ENCODE data around the gene PEX11G.

The PEX11G gene

GRCh38 chr19:7488736-7489353 lies at the start of gene PEX11G:
Gene PEX11G, minus strand, starts transcription at chr19:7489035. Its CDS starts 25 bp downstream, at chr19:7489010.
- Mint-ChIP-seq H3K27ac (peak within 1 kb of the TSS; percentile 83), H3K9me3 (no peaks in the 10 kb centered on the region), H3K27me3 (no peaks in the 10 kb centered on the region), H3K4me3 (peak within 1 kb of the TSS; percentile 94), H3K4me1 (peaks cover 11% of the 10 kb centered on the region), H3K36me3 (no peaks in the 10 kb centered on the region)

GRCh38 chr19:7535998-7536695 lies 47.3 kb upstream of the PEX11G start:
- peak overlapping the region; percentile 95 for H3K4me3 Mint-ChIP-seq
- no peaks in the 10 kb centered on the region for H3K27me3 Mint-ChIP-seq
- no peaks in the 10 kb centered on the region for H3K9me3 Mint-ChIP-seq
- H3K27ac Mint-ChIP-seq, result peak overlapping the region; percentile 89
- H3K36me3 Mint-ChIP-seq, result peaks cover 2% of the 10 kb centered on the region
- H3K4me1 Mint-ChIP-seq, result peaks cover 11% of the 10 kb centered on the region

- H3K27ac Mint-ChIP-seq, result peak within 1 kb of the TSS; percentile 89
These were observed 46.5 kb upstream of the PEX11G start, which contains the start of gene PNPLA6 for GRCh38 chr19:7535047-7535997. Gene PNPLA6, plus strand, starts transcription at chr19:7535717. Its CDS starts 72 bp downstream, at chr19:7535789.

GRCh38 chr19:7534531-7535046 lies 45.8 kb upstream of the PEX11G start:
- Mint-ChIP-seq H3K27me3 (no peaks in the 10 kb centered on the region), H3K27ac (peak overlapping the region; percentile 66), H3K4me1 (peaks cover 11% of the 10 kb centered on the region), H3K36me3 (no peaks in the 10 kb centered on the region), H3K4me3 (peak overlapping the region; percentile 95), H3K9me3 (no peaks in the 10 kb centered on the region)

More at GRCh38 chr19:7535047-7535997, 46.5 kb upstream of the PEX11G start, which contains the start of gene PNPLA6:
- peak within 1 kb of the TSS; percentile 95 for H3K4me3 Mint-ChIP-seq
- H3K27me3 Mint-ChIP-seq, result no peaks in the 10 kb centered on the region
- H3K4me1 Mint-ChIP-seq, result peaks cover 11% of the 10 kb centered on the region
- no peaks in the 10 kb centered on the region for H3K9me3 Mint-ChIP-seq
- H3K36me3 Mint-ChIP-seq, result peaks cover 1% of the 10 kb centered on the region

DNA sequence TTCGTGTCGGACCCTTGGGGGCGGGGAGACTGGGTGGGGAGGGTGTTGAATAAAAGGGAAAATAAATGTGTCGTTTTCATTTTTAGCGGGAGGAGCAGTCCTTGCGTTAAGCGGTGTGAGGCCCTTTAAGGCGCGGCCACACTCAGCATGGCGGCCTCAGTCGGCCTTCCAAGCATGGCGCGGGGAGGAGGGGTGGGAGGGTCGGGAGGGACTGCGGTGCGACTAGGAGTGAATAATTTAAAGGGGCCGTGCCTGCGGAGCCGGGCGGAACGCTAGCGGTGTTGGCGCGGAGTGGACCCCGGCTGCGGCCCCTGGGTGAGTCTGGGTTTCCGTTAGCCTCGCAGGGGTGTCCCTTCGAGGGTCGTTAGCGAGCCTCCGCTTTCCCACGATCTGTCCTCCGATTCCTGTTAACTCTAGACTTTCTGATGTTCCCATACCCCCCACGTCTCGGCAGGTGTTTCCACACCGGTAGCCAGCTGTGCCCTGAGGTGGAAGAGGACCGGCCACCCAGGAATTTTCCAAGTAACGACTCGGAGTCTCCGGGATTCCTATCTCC lies 45.2 kb upstream of the PEX11G start:
- Mint-ChIP-seq H3K27me3 (no peaks in the 10 kb centered on the region), H3K4me3 (peak overlapping the region; percentile 95), H3K9me3 (no peaks in the 10 kb centered on the region), H3K27ac (peak overlapping the region; percentile 66), H3K36me3 (no peaks in the 10 kb centered on the region), H3K4me1 (peaks cover 11% of the 10 kb centered on the region)

GRCh38 chr19:7533281-7533885 lies 44.5 kb upstream of the PEX11G start:
- Mint-ChIP-seq H3K27me3 (no peaks in the 10 kb centered on the region), H3K36me3 (no peaks in the 10 kb centered on the region), H3K4me1 (peaks cover 11% of the 10 kb centered on the region)

DNA sequence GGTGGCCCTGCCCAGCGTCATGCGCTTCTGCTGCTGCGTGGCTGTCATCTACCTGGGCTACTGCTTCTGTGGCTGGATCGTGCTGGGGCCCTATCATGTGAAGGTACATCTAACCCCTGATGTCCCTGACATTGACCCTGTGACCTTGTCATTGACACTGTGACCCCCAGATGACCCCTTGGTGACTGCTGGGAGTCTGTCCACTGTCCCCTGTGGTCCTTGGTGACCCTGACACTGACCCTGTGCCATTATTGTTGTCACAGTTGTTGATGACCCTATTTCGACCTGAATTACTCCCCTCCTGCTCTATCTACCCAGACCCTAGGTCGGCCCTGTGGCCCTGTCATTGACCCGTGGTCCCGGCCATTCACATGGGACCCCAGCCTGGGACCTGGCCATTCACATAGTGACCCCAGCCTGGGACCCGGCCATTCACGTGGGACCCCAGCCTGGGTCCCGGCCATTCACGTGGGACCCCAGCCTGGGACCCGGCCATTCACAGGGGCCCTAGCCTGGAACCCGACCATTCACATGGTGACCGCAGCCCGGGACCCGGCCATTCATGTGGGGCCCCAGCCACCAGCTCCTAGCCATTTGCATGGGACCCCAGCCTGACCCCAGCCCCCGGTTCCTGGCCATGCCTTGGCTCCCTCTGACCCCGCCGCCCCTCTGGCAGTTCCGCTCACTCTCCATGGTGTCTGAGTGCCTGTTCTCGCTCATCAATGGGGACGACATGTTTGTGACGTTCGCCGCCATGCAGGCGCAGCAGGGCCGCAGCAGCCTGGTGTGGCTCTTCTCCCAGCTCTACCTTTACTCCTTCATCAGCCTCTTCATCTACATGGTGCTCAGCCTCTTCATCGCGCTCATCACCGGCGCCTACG lies 41.0 kb upstream of the PEX11G start:
- no peaks in the 10 kb centered on the region for H3K27me3 Mint-ChIP-seq
- no peaks in the 10 kb centered on the region for H3K4me1 Mint-ChIP-seq
- H3K27ac Mint-ChIP-seq, result no peak overlapping the region
- H3K36me3 Mint-ChIP-seq, result no peaks in the 10 kb centered on the region
- H3K4me3 Mint-ChIP-seq, result no peak overlapping the region
- H3K9me3 Mint-ChIP-seq, result no peaks in the 10 kb centered on the region

More at GRCh38 chr19:7533281-7533885, 44.5 kb upstream of the PEX11G start:
- no peaks in the 10 kb centered on the region for H3K9me3 Mint-ChIP-seq
- H3K4me3 Mint-ChIP-seq, result peak overlapping the region; percentile 95
- peak overlapping the region; percentile 68 for H3K27ac Mint-ChIP-seq

DNA sequence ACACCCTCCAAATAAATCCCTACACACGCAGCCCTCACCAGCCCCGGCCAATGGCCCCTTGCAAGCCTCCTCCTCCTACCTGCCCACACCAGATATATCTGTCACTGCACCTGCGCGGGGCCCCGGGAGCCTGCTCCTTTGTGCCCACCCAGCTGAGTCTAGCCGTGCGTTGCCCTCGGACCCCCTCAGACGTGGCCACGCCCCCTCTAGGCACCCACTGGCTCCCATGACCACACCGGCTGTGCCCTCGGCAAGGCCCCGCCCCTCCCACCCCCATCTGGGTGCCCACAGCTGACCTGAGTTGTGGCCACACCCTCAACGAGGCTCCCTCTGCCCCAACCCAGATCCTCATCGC lies 40.4 kb upstream of the PEX11G start:
- no peaks in the 10 kb centered on the region for H3K4me1 Mint-ChIP-seq
- no peak overlapping the region for H3K27ac Mint-ChIP-seq
- no peaks in the 10 kb centered on the region for H3K27me3 Mint-ChIP-seq
- H3K4me3 Mint-ChIP-seq, result no peak overlapping the region
- H3K9me3 Mint-ChIP-seq, result no peaks in the 10 kb centered on the region
- no peaks in the 10 kb centered on the region for H3K36me3 Mint-ChIP-seq

- Mint-ChIP-seq H3K9me3 (no peaks in the 10 kb centered on the region), H3K27ac (peak overlapping the region; percentile 30), H3K36me3 (no peaks in the 10 kb centered on the region), H3K27me3 (no peaks in the 10 kb centered on the region), H3K4me3 (no peak overlapping the region), H3K4me1 (no peaks in the 10 kb centered on the region)
These were observed 39.8 kb upstream of the PEX11G start for GRCh38 chr19:7528522-7529245.

- peaks cover 4% of the 10 kb centered on the region for H3K4me1 Mint-ChIP-seq
These were observed 39.3 kb upstream of the PEX11G start for GRCh38 chr19:7528192-7528519.

DNA sequence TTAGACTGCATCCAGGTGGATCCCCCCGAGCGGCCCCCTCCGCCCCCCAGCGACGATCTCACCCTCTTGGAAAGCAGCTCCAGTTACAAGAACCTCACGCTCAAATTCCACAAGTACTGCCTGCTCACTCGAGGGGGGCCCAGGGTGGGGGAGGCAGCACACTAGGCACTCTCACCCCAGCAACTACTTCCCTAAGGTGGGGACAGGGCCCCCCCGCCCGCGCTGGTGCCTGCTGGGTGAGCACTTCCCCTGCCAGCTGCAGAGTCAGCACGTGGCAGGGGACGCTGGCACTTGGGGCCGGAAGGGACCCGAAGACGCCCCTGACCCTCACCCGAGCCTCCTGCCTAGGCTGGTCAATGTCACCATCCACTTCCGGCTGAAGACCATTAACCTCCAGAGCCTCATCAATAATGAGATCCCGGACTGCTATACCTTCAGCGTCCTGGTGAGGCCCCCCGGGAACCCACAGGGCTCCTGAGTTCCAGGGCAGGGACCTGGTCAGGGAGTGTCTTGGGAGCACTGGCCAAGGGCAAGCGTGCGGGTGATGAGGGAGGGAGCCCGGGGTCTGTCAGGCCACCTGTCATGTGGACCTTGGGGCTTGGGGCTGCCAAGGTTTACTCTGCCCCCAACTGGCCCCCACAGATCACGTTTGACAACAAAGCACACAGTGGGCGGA lies 38.8 kb upstream of the PEX11G start:
- no peaks in the 10 kb centered on the region for H3K9me3 Mint-ChIP-seq
- H3K4me1 Mint-ChIP-seq, result peaks cover 4% of the 10 kb centered on the region
- no peak overlapping the region for H3K4me3 Mint-ChIP-seq
- H3K27me3 Mint-ChIP-seq, result no peaks in the 10 kb centered on the region
- H3K27ac Mint-ChIP-seq, result no peak overlapping the region
- no peaks in the 10 kb centered on the region for H3K36me3 Mint-ChIP-seq

More at GRCh38 chr19:7528192-7528519, 39.3 kb upstream of the PEX11G start:
- Mint-ChIP-seq H3K36me3 (no peaks in the 10 kb centered on the region), H3K27me3 (no peaks in the 10 kb centered on the region), H3K27ac (no peak overlapping the region), H3K4me3 (no peak overlapping the region), H3K9me3 (no peaks in the 10 kb centered on the region)

DNA sequence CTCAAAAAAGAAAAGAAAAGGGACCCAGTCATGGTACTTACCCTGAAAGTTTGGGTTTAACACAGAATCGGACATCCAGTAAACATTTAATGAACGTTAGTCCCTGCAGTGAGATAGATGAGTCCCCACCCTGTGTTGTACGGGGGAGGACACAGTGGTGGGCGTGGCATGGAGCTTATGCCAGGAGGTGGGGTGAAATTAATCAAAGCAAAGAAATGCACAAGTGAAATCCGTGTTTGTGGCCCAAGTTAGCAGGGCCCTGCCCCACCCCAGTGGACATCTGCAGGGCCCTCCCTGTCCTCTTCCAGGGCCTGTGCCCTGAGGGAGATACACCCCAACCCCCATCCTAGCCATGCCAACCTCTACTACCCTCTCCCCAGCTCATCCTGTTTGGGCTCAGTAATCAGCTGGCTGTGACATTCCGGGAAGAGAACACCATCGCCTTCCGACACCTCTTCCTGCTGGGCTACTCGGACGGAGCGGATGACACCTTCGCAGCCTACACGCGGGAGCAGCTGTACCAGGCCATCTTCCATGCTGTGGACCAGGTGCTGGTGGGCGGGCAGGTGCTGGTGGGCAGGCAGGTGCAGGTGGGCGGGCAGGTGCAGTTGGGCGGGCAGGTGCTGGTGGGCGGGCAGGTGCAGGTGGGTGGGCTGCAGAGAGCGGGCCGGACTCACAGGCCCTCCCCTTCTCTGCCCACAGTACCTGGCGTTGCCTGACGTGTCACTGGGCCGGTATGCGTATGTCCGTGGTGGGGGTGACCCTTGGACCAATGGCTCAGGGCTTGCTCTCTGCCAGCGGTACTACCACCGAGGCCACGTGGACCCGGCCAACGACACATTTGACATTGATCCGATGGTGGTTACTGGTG lies 37.5 kb upstream of the PEX11G start:
- H3K4me1 Mint-ChIP-seq, result peaks cover 12% of the 10 kb centered on the region
- H3K36me3 Mint-ChIP-seq, result no peaks in the 10 kb centered on the region
- H3K4me3 Mint-ChIP-seq, result no peak overlapping the region
- H3K27ac Mint-ChIP-seq, result no peak overlapping the region
- H3K27me3 Mint-ChIP-seq, result no peaks in the 10 kb centered on the region
- no peaks in the 10 kb centered on the region for H3K9me3 Mint-ChIP-seq

All from activated naive CD4-positive, alpha-beta T cell treated with anti-CD3 and anti-CD28 coated beads, Interleukin-2, amount 50 U/mL, for 24 hours (primary cell).